Measurements from ENCODE around the gene RPN1.

- TF ChIP-seq CTCF (IDR thresholded peaks at IDR 0.05) = no peak
- no peak for TF ChIP-seq POLR2A (IDR thresholded peaks at IDR 0.05)
Measured at GRCh38 chr3:128686465-128686864, 35.8 kb upstream of the RPN1 start.
